PFSK-1 (cell line): ENCODE data around the gene FBXL16.

Experiments used
- FOXP2 ChIP-seq: optimal IDR thresholded peaks from 2 replicates; pipeline ENCODE3; 2011; ENCODE audit warnings: borderline replicate concordance, control low read depth, inconsistent platforms; ENCODE audit not compliant: insufficient read depth; ENCODE audit errors: extremely low read length, extremely low read depth
- POLR2AphosphoS5 ChIP-seq: IDR thresholded peaks from 2 replicates; pipeline ENCODE4 v1.6.1; 2012; ENCODE audit warnings: low read depth, mild to moderate bottlenecking, control low read depth, low read length, moderate library complexity
- REST ChIP-seq, 2 experiments: IDR thresholded peaks; 2 replicates each; pipeline versions ENCODE4 v1.6.1 to v1.8.0; 2011 to 2012; ENCODE audit warnings: low read depth in 2 of 2, low read length in 2 of 2, control low read depth in 1 of 2, inconsistent platforms in 1 of 2, mild to moderate bottlenecking in 1 of 2, moderate library complexity in 1 of 2; ENCODE audit not compliant: insufficient read depth in 1 of 2
- SIN3A ChIP-seq: IDR thresholded peaks from 2 replicates; pipeline ENCODE4 v1.6.1; 2012; ENCODE audit warnings: mild to moderate bottlenecking, low read length, moderate library complexity, borderline replicate concordance; ENCODE audit not compliant: insufficient read depth
- TAF1 ChIP-seq: IDR thresholded peaks from 2 replicates; pipeline ENCODE4 v1.6.1; 2012; ENCODE audit warnings: low read length, control low read depth, borderline replicate concordance; ENCODE audit not compliant: insufficient read depth

Gene FBXL16

GRCh38 chr16:728131-728889, 22.7 kb upstream of the FBXL16 start:
- TF ChIP-seq POLR2AphosphoS5 = 0 out of 2 replicates have a peak, but pooled peaks have one; percentile 15
- no peak for TF ChIP-seq TAF1

GRCh38 chr16:727291-727977, 21.8 kb upstream of the FBXL16 start:
- TF ChIP-seq POLR2AphosphoS5 = no peak; the same call in 1 of the 2 replicates
- no peak for TF ChIP-seq REST (IDR thresholded peaks at IDR 0.05; ENCODE audit: insufficient read depth in 1 of 2, low read depth in 2 of 2, low read length in 2 of 2)
- no peak for TF ChIP-seq SIN3A
- TF ChIP-seq TAF1 = no peak
- TF ChIP-seq FOXP2 = no peak

- TF ChIP-seq FOXP2 = no peak
- TF ChIP-seq SIN3A = no peak
- TF ChIP-seq REST (IDR thresholded peaks at IDR 0.05; ENCODE audit: insufficient read depth in 1 of 2, low read depth in 2 of 2, low read length in 2 of 2) = no peak
- TF ChIP-seq TAF1 = no peak
- TF ChIP-seq POLR2AphosphoS5 = no peak
These were observed 21.1 kb upstream of the FBXL16 start, which contains the start of the genes CCDC78 and HAGHL for GRCh38 chr16:726438-727290. Gene CCDC78 (minus strand): TSS chr16:726443. CDS start chr16:726367, 76 bp downstream. Gene HAGHL (plus strand): TSS chr16:727106. CDS start chr16:727510, 404 bp downstream.

GRCh38 chr16:726188-726437, 20.5 kb upstream of the FBXL16 start:
- TF ChIP-seq FOXP2 = no peak
- no peak for TF ChIP-seq POLR2AphosphoS5
- TF ChIP-seq TAF1 = no peak
- TF ChIP-seq SIN3A = no peak
- TF ChIP-seq REST (IDR thresholded peaks at IDR 0.05; ENCODE audit: insufficient read depth in 1 of 2, low read depth in 2 of 2, low read length in 2 of 2) = no peak

- no peak for TF ChIP-seq SIN3A
- no peak for TF ChIP-seq POLR2AphosphoS5
- TF ChIP-seq TAF1 = no peak
- TF ChIP-seq REST (IDR thresholded peaks at IDR 0.05; ENCODE audit: insufficient read depth in 1 of 2, low read depth in 2 of 2, low read length in 2 of 2) = no peak
- TF ChIP-seq FOXP2 = no peak
These were observed 20.0 kb upstream of the FBXL16 start for GRCh38 chr16:725463-726187.
